GM11168 (cell line): ENCODE data around the gene CD81.
"Not testable (repeated sequence)": the region's sequence is repeated elsewhere in the genome, so short reads cannot be mapped to it uniquely, and the experiment has no call there.

Source experiments
- in situ Hi-C: fragments of 300-500 bp; cut with MboI; formaldehyde crosslinking; loops from one replicate; pipeline ENCODE4 v1.12.0; 2022; ENCODE audit warnings: low sequenced_read_pairs; ENCODE audit not compliant: unreplicated experiment

The CD81 gene

GRCh38 chr11:2355000-2355644, 22.0 kb upstream of the CD81 start:
- in situ Hi-C loops: no loop called here

GRCh38 chr11:2357246-2357645, 19.9 kb upstream of the CD81 start:
- in situ Hi-C loops: no loop called here

GRCh38 chr11:2357651-2358050, 19.5 kb upstream of the CD81 start:
- in situ Hi-C loops: not testable (repeated sequence)

DNA sequence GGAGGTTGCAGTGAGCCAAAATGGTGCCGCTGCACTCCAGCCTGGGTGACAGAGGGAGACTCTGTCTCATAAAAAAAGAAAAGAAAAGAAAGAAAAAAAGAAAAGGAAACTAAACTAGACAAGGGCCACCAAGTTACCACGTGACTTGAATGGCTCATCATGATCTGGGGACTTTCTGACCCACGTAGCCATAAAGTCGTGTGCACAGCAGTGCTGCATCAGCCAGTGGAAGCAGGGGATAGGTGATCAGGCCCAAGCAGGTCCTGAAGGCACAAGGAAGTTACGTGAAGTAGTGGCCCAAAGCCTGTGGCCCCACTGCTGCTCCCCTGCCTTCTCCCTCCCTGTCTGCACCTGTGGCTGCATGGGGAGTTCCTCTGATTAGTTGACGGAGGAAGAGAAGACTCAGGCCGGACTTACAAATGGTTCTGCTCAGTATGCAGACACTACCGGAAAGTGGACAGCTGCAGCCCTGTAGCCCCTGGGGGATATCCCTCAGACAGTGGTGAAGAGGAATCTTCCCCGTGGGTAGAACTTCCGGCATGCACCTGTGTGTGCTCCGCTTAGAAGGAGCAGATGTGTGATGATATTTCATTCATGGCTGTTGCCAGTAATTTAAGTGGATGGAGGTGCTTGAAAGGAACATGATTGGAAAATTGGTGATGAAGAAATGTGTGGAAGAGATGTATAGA, 18.2 kb upstream of the CD81 start:
- in situ Hi-C loops: no loop called here

GRCh38 chr11:2359557-2359956, 17.6 kb upstream of the CD81 start:
- in situ Hi-C loops: no loop called here

DNA sequence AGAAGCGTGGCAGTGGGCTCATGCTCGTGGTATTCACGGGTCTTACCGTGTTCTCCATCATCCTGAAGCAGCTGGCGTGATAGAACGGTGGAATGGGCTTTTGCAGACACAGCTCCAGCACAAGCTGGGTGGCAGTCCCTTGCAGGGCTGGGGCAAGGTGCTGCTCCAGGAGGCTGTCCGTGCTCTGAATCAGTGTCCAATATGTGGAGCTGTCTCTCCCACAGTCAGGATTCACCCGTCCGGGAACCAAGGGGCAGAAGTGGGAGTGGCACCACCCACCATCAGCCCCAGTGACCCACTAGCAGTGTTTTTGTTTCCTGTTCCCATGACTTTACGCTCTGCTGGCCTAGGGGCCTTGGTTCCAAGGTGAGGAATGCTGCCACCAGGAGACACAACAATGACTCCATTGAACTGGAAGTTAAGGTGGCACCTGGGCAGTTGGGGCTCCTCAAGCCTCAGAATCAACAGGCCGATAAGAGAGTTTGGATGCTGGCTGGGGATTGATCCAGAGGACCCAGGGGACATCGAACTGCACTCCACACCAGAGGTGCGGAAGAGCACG, 16.9 kb upstream of the CD81 start:
- in situ Hi-C loops: no loop called here

DNA sequence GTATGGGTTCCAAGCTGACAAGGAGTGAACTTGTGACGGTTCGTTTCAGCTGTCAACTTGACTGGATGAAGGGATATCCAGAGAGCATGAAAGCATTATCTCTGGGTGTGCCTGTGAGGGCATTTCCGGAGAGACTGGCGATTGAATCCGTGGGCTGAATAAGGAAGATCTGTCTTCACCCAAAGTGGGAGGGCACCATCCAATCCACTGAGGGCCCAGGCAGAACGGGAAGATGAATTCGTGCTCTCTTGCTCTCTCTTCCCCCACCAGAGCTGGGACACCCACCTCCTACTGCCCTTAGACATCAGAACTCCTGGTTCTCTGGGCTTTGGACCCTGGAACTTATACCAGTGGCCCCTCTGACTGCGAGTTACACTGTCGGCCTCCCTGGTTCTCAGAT, 15.5 kb upstream of the CD81 start:
- in situ Hi-C loops: no loop called here

DNA sequence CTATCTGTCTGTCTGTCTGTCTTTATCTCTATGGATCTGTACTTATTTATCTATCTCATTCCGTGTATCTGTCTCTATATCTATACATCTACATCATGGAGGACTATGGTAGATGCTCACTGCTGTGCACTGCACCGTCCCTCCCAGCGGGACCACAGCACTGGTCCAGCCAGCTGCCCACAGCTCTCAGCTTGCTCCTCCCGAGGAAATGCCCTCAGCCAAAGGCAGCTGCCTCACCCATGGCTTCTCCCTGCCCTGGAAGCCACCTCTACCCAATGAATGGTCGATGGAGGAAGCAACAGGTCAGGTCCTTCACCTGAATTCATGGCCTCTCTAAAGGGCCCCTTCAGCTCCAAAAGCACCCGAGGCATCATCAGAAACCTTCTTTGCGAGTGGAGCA, 14.7 kb upstream of the CD81 start:
- in situ Hi-C loops: no loop called here

GRCh38 chr11:2363130-2363529, 14.0 kb upstream of the CD81 start:
- in situ Hi-C loops: no loop called here

DNA sequence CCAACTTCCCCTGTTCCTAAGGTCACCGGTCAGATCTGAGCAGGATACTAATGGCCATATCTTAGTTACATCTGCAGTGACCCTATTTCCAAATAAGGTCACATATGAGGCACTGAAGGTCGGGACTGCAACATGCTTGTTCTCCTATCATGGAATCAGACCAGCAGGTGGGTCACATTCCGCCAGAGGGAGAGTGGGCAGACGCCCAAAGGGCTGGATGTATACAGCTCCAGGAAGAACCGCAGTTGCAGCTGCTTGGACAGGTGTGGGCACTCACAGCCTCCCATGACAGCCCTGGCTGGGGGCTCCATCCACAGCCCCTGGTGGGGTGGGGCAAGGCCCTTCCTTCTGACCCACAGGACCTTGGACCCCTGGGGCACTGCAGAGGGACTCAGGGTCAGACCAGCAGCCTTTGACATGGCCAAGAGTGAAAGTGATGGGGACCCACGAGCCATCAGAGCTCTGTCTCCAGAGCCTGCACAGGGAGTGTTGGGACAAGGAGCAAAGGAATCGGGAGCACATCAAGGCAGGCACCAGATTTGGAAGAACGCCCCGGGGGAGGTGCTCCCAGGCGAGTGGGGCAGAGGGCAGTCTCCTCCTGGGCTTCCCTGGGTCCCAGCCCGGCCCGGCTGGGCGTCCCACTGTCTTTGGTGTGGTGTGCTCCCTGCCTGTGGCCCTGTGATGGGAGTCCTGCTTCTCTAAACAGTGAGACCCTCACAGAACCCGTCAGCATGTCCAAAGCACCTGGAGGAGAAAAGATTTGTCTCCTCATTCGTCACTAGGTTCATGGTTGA, 13.3 kb upstream of the CD81 start:
- in situ Hi-C loops: no loop called here

DNA sequence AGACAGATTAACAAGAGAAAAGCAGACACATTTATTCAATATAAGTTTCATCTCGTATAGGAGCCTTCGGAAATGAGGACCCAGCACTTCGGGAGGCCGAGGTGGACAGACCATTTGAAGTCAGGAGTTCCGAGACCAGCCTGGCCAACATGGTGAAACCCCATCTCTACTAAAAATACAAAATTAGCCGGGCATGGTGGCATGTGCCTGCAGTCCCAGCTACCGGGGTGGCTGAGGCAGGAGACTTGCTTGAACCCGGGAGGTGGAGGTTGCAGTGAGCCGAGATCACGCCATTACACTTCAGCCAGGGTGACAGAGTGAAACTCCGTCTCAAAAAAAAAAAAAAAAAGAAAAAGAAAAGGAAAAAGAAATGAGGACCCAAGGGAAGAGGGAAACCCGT, 12.7 kb upstream of the CD81 start:
- in situ Hi-C loops: not testable (repeated sequence)

DNA sequence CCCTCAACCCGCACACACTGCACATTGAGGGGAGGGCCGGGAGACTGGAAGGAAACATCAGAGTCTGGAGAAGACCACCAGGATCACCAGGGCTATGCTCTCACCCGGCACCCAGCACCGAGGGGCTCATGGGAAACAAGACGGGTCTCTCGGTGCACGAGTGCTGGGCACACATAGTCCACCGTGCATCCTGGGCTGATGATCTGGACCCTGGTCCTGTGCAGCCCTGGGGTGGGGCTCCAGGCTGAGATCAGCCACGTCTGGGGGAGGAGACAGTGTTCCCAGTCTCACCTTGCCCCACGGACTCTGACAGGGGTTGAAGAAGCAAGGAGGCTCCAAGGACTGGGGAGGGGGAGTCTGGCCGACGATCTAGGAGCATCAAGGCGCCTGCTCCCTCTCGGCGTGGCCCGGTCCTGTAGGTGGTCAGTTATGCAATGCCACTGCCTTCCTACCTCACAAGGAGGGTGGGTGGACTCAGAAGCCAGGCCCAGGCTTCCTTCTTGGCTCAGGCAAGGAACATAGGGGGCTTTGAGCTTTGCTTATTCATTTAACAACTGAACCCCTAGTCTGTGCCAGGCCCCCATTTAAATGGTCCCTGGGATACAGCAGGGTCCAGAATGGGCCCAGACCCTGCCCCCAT, 11.4 kb upstream of the CD81 start:
- in situ Hi-C loops: no loop called here

DNA sequence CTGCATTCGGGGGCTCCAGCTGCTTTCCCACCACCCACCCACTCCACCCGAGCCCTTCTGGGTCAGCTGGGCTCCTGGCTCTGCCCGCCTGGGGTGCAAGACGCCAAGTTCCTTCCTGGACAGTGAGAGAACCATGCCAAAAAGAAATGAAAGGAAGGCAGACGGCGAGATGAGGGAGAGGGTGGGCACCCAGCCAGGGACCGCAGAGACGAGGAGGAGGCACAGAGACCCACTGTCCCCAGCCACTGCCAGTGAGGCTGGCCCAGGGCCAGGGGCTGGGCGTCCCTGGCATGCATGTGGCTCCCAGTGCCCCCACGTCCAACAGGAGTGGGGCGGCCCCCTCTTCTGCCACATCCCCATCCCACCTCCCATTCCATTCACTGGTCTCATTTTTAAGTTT, 10.8 kb upstream of the CD81 start:
- in situ Hi-C loops: no loop called here

DNA sequence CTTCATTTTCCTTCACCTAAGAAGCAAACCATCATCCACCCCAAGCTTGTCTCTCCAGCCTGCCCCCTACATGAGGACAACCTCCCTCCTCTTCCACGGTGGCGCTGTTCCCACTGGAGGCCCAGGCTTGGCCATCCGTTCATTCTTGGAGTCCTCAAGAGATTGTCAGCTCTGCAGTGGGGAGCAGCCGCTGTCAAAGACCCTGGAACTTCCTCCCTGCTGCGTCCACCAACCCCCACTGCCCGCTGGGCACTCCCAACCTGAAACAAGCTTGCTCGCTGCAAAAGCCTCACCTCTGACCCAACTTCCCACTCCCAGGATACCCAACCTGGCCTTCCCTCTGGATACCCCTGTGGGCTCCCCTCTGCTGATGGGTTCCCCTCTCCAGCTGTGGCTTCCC, 10.4 kb upstream of the CD81 start:
- in situ Hi-C loops: no loop called here

GRCh38 chr11:2367266-2368160, 9.6 kb upstream of the CD81 start:
- in situ Hi-C loops: no loop called here

DNA sequence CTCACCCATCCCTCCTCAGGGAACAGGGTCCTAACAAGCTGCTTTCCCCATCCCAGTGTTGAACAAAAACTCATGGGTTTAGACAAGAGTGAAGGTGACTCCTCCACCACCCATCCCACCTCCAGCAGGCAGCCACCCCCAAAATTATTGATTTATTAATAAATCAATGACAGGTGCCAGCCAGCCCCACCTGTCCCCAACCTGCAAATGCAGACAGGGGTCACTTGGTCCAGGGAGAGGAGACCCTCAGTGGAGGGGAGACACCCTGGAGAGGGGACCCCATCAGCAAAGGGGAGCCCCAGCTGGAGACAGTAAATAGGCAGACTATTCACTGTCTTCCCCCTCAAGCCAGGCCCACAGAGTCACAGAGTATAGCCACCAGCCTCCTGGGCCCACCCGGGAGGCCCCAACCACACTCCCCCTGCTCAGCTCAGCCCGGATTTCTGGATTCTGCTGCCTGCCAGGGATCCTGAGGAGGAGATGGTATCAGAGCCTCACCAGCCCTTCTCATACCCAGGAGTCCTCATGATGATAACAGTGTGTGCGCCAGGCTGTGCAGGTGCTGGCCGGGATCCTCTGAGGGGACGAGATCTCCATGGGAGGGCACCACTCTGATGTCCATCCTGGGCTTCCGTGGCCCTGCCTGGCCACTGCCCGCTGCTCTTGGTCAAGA, 8.8 kb upstream of the CD81 start:
- in situ Hi-C loops: no loop called here

GRCh38 chr11:2368851-2369180, 8.3 kb upstream of the CD81 start:
- in situ Hi-C loops: no loop called here

DNA sequence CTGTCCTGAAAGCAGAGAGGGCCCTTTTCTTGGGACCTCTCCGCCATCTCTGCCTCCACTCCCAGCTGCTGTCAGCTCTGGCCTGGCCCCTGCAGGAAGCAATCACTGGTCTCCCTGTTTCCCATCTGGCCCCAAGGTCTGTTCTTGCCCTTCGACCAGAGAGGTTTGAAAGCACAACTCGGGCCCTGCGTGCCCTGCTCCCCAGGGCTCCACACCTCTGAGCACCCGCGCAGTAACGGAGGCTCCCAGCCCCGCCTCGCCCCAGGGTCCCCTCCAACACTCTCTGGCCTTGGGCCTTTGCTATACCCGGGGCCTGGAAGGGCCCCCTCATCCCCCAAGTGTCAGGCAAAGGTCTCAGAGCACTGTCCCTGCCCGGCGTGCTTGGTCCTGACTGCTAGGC, 7.8 kb upstream of the CD81 start:
- in situ Hi-C loops: no loop called here

- in situ Hi-C loops: no loop called here
Measured at GRCh38 chr11:2369896-2370295, 7.2 kb upstream of the CD81 start.
